Gastrocnemius medialis (tissue), 4 donors: Measurements from ENCODE around the gene USP12.

Experiments used
- POLR2A ChIP-seq, 2 donors: fragments of 450-650 bp; IDR thresholded peaks; one replicate each; pipeline ENCODE4 v1.6.1; 2017; ENCODE audit warnings: antibody characterized with exemption in 2 of 2, mild to moderate bottlenecking in 2 of 2, moderate library complexity in 2 of 2
- TF ChIP-seq, protein P1 (sequence below), 5 experiments: fragments of 450-650 bp in 3 of 5; fragments of 200-600 bp in 2 of 5; sonication (generic) in 2 of 5; IDR thresholded peaks in 4 of 5; conservative IDR thresholded peaks in 1 of 5; 1 replicate in 4 of 5; 2 replicates in 1 of 5; pipeline ENCODE4 v1.5.1; 2016 to 2019; ENCODE audit warnings: antibody characterized with exemption in 5 of 5, mild to moderate bottlenecking in 3 of 5, moderate library complexity in 3 of 5

DNA sequence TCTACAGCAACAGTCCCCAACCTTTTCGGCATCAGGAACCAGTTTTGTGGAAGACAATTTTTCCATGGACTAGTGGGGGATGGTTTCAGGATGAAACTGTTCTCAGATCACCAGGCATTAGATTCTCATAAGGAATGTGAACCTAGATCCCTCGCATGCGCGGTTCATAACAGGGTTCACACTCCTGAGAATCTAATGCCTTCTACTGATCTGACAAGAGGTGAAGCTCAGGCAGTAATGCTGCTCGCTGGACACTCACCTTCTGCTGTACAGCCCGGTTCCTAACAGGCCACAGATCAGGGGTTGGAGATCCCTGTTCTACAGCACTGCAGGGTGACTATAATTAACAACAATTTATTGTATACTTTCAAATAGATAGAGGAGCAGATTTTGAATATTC lies 21.9 kb downstream of the USP12 start:
- TF ChIP-seq, protein P1, sequence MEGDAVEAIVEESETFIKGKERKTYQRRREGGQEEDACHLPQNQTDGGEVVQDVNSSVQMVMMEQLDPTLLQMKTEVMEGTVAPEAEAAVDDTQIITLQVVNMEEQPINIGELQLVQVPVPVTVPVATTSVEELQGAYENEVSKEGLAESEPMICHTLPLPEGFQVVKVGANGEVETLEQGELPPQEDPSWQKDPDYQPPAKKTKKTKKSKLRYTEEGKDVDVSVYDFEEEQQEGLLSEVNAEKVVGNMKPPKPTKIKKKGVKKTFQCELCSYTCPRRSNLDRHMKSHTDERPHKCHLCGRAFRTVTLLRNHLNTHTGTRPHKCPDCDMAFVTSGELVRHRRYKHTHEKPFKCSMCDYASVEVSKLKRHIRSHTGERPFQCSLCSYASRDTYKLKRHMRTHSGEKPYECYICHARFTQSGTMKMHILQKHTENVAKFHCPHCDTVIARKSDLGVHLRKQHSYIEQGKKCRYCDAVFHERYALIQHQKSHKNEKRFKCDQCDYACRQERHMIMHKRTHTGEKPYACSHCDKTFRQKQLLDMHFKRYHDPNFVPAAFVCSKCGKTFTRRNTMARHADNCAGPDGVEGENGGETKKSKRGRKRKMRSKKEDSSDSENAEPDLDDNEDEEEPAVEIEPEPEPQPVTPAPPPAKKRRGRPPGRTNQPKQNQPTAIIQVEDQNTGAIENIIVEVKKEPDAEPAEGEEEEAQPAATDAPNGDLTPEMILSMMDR (IDR thresholded peaks at IDR 0.05 in 4 of 5, conservative IDR thresholded peaks at IDR 0.05 in 1 of 5), result no peak
- no peak for TF ChIP-seq POLR2A (IDR thresholded peaks at IDR 0.05)
